Stimulated activated CD4-positive, alpha-beta T cell treated with anti-CD3 and anti-CD28 coated beads, Interleukin-12 subunit alpha, Interleukin-12 subunit beta, amount 100 ng/mL, for 4 hours (primary cell): ENCODE data around the gene EPHB1.

Source experiments
- DNase-seq: peaks from one replicate; pipeline ENCODE4 v3.0.0-alpha.2; 2020

The EPHB1 gene

GRCh38 chr3:134922101-134922500 is 127.0 kb downstream of the EPHB1 start:
- no peak for DNase-seq

GRCh38 chr3:134922866-134923265 is 127.8 kb downstream of the EPHB1 start:
- no peak for DNase-seq

- no peak for DNase-seq
Observed at GRCh38 chr3:134923286-134923685, 128.2 kb downstream of the EPHB1 start.

- no peak for DNase-seq
Observed at GRCh38 chr3:134927599-134927998, 132.5 kb downstream of the EPHB1 start.

- no peak for DNase-seq
Observed at GRCh38 chr3:134928392-134928791, 133.3 kb downstream of the EPHB1 start.

- DNase-seq, result no peak
Observed at GRCh38 chr3:134928819-134929218, 133.8 kb downstream of the EPHB1 start.

GRCh38 chr3:134929976-134930375 is 134.9 kb downstream of the EPHB1 start:
- DNase-seq, result no peak

GRCh38 chr3:134931045-134931785 is 136.2 kb downstream of the EPHB1 start:
- no peak for DNase-seq

GRCh38 chr3:134932035-134932434 is 137.0 kb downstream of the EPHB1 start:
- no peak for DNase-seq

GRCh38 chr3:134933997-134934396 is 138.9 kb downstream of the EPHB1 start:
- no peak for DNase-seq

GRCh38 chr3:134934933-134935332 is 139.9 kb downstream of the EPHB1 start:
- no peak for DNase-seq

- no peak for DNase-seq
Observed at GRCh38 chr3:134937256-134938028, 142.4 kb downstream of the EPHB1 start.

GRCh38 chr3:134938029-134938525 is 143.0 kb downstream of the EPHB1 start:
- DNase-seq, result no peak

- no peak for DNase-seq
Observed at GRCh38 chr3:134939978-134940377, 144.9 kb downstream of the EPHB1 start.

GRCh38 chr3:134941820-134942219 is 146.8 kb downstream of the EPHB1 start:
- DNase-seq, result no peak

GRCh38 chr3:134944429-134944828 is 149.4 kb downstream of the EPHB1 start:
- no peak for DNase-seq

GRCh38 chr3:134949150-134949549 is 154.1 kb downstream of the EPHB1 start:
- DNase-seq, result no peak

- DNase-seq, result no peak
Observed at GRCh38 chr3:134952371-134952770, 157.3 kb downstream of the EPHB1 start.

- no peak for DNase-seq
Observed at GRCh38 chr3:134955874-134956273, 160.8 kb downstream of the EPHB1 start.

- no peak for DNase-seq
Observed at GRCh38 chr3:134956395-134956794, 161.3 kb downstream of the EPHB1 start.

- DNase-seq, result no peak
Observed at GRCh38 chr3:134956844-134957243, 161.8 kb downstream of the EPHB1 start.

GRCh38 chr3:134959516-134959915 is 164.5 kb downstream of the EPHB1 start:
- no peak for DNase-seq

GRCh38 chr3:134964226-134964625 is 169.2 kb downstream of the EPHB1 start:
- DNase-seq, result no peak

- no peak for DNase-seq
Observed at GRCh38 chr3:134965865-134966481, 170.9 kb downstream of the EPHB1 start.
